ENCODE results near the gene FGF21.
"Not testable (repeated sequence)": the region's sequence is repeated elsewhere in the genome, so short reads cannot be mapped to it uniquely, and the experiment has no call there.

Gene FGF21

DNA sequence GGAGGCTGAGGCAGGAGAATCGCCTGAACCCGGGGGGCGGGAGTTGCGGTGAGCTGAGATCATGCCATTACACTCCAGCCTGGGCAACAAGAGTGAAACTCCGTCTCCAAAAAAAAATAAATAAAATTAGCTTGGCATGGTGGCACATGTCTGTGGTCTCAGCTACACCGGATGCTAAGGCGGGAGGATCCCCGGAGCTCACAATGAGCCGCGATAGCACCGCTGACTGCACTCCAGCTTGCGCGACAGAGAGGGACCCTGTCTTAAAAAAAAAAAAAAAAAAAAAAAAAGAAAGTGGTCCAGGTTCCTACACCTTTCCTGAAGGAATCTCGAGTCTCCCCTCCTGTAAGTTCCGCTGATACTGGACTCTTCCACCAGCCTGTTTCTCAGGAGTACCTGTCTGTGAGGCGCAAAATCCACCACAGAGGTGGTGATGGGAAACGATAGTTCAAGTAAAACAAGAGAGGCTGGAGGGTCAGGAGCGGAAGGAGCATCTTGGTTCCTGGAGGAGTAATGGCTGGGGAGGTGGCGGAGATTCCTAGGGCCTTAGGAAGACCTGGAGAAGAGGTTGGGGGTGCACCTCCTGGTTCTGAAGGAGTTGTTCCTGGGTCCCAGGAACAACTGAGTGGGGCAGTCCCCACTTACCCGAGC, 3.4 kb upstream of the FGF21 start:
- no peak for DNase-seq (ENCODE audit: low read depth in 2 of 2)

DNA sequence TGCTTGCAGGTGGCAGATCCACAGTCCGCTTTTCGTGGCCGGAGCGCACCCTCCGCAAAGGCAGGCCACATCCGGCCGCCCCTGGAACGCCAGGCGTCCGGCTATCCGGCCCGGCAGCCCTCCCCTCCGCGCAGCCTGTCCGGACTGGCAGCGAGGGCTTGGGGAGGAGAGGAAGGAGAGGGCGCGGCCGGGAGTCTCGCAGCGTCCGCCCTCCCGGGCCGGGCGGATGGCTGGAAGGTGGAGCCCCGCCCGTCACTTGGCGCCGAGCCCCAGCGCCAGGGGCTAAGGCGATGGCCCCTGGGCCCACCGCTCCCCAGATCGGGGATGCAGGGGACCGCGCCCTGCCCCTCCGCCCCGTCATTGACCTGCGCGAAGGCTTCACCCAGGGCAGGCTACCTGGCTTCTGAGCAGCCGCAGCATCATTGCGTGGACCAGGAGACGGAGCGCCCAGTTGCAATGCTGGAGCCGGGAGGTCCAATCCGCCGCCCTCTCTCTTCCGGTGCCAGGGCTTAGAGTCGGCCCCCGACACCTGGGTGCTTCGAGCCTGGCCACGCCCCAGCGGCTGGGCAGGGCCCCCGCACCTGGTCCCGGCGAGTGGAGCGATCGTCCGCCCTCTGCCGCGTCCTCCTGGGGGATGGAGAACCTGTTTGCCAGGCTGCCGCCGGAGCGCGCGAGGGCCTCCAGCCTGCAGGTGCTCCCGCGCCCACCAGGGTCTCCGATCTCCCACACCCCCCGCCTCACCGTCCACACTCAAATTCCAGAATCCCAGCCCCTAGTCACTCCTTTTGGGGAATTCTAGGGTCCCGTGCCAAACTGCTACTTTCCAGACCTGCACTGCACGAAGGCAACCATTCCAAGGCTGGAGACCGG, 2.6 kb upstream of the FGF21 start, which contains the start of gene FUT1:
Gene FUT1, minus strand, starts transcription at position 146 of the 870 bp plus-strand sequence. CDS start 1,360 bp downstream, outside the sequence.
- no peak for DNase-seq (ENCODE audit: low read depth in 2 of 2)

- no peak for DNase-seq (ENCODE audit: low read depth in 2 of 2)
These were observed 463 bp downstream of the FGF21 start for GRCh38 chr19:48755787-48756186.

- DNase-seq (ENCODE audit: low read depth in 2 of 2) = no peak
These were observed 888 bp downstream of the FGF21 start for GRCh38 chr19:48756212-48756611.

DNA sequence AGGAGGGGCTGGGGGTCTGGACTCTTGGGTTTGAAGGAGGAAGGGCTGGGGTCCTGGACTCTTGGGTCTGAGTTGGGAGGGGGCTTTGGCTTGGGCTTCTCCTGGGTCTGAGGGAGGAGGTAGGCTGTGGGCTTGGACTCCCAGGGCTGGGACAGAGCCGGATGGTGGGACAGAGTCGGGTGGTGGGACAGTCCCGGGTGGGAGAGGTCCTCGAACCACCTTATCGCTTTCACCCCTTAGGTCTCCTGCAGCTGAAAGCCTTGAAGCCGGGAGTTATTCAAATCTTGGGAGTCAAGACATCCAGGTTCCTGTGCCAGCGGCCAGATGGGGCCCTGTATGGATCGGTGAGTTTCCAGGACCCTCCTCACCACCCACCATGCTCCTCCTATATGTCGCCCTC, 1.4 kb downstream of the FGF21 start:
- no peak for DNase-seq (ENCODE audit: low read depth in 2 of 2)

- DNase-seq (ENCODE audit: low read depth in 2 of 2) = no peak
These were observed 1.9 kb downstream of the FGF21 start for GRCh38 chr19:48757089-48757675.

DNA sequence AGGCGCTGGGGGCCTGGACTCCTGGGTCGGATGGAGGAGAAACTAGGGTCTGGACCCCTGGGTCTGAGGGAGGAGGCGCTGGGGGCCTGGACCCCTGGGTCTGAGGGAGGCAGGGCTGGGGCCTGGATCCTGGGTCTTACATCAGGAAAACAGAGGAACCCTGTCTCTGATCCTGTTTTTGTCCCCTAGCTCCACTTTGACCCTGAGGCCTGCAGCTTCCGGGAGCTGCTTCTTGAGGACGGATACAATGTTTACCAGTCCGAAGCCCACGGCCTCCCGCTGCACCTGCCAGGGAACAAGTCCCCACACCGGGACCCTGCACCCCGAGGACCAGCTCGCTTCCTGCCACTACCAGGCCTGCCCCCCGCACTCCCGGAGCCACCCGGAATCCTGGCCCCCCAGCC, 2.4 kb downstream of the FGF21 start:
- no peak for DNase-seq (ENCODE audit: low read depth in 2 of 2)

- no peak for DNase-seq (ENCODE audit: low read depth in 2 of 2)
These were observed 5.3 kb downstream of the FGF21 start for GRCh38 chr19:48760504-48761205.

- not testable (repeated sequence) for DNase-seq (ENCODE audit: low read depth in 2 of 2)
These were observed 10.5 kb downstream of the FGF21 start for GRCh38 chr19:48765816-48766215.

DNA sequence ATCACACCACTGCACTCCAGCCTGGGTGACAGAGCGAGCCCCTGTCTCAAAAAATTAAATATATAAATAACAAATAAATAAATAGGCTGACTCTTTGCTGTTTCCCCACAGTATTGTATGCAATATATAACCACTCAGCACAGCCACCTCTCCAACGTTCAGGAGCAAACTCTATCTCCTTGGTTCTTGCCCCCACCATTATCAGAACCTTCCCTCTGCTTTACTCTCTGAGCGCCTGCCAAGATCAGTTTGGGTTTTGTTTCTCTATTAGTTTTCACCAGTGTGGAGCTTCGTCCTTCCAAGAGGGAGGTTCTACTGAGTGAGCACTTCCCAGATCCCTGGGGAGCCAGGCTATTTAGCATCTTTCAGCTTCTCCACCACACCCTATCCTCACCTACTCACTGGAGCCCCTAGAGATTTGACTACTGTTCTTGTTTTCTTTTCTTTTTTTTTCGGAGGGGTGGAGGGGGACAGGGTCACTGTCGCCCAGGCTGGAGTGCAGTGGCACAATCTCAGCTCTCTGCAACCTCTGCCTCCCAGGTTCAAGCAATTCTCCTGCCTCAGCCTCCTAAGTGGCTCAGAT, 12.9 kb downstream of the FGF21 start:
- DNase-seq (ENCODE audit: low read depth in 2 of 2) = not testable (repeated sequence)

- DNase-seq (ENCODE audit: low read depth in 2 of 2) = no peak
These were observed 13.8 kb downstream of the FGF21 start for GRCh38 chr19:48768994-48769713.

- DNase-seq (ENCODE audit: low read depth in 2 of 2) = no peak
These were observed 14.9 kb downstream of the FGF21 start for GRCh38 chr19:48770266-48770665.

GRCh38 chr19:48770734-48771472, 15.6 kb downstream of the FGF21 start:
- DNase-seq (ENCODE audit: low read depth in 2 of 2) = no peak

DNA sequence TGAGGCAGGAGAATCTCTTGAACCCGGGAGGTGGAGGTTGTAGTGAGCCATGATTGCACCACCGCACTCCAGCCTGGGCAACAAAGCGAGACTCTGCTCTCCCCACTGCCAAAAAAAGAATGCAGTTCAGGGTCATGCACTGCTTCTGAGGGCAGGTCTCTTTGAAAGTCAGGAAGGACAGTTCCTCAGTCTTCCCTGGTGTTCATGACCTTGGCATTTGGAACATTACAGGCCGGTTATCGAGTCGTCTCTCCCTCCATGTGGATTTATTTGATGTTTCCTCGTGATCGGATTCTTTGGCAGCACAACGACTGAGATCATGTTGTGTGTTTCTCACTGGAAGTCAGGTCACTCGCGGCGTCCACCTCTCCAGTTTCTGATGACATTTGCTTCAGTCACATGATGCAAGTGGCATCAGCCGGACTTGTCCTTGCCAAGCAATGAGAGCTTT, 17.2 kb downstream of the FGF21 start:
- no peak for DNase-seq (ENCODE audit: low read depth in 2 of 2)

- DNase-seq (ENCODE audit: low read depth in 2 of 2) = no peak
These were observed 21.8 kb downstream of the FGF21 start for GRCh38 chr19:48777139-48777538.

DNA sequence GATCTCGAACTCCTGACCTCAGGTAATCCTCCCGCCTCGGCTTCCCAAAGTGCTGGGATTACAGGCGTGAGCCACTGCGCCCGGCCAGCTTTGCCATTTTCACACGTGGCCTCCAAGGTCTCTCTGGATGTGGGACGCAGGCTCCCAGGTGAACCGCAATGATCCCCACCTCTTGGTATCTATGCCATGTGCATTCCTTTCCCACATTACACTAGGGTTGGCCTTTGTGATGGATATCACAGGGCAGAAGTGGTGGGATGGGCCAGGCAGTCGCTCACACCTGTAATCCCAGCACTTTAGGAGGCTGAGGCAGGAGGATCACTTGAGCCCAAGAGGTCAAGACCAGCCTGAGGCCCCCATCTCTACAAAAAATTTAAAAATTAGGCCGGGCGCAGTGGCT, 22.4 kb downstream of the FGF21 start:
- no peak for DNase-seq (ENCODE audit: low read depth in 2 of 2)

DNA sequence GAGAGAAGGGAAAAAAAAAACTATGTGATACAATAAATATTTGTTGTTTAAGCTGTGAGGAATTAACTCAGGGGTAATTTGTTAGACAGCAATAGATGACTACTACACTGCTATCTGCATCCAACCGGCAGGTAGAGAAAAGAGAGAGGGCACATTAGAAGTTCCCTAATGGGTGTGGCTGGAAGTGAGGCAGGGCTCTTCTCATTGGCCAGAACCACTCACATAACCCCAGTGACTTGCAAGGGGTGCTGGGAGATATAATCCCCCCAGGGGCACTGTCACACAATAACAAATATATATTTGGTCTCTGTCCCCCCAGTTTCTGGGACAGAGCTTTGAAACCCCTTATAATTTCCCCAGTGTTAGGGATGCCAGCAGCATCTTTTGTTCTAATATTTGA, 24.3 kb downstream of the FGF21 start:
- DNase-seq (ENCODE audit: low read depth in 2 of 2) = no peak

DNA sequence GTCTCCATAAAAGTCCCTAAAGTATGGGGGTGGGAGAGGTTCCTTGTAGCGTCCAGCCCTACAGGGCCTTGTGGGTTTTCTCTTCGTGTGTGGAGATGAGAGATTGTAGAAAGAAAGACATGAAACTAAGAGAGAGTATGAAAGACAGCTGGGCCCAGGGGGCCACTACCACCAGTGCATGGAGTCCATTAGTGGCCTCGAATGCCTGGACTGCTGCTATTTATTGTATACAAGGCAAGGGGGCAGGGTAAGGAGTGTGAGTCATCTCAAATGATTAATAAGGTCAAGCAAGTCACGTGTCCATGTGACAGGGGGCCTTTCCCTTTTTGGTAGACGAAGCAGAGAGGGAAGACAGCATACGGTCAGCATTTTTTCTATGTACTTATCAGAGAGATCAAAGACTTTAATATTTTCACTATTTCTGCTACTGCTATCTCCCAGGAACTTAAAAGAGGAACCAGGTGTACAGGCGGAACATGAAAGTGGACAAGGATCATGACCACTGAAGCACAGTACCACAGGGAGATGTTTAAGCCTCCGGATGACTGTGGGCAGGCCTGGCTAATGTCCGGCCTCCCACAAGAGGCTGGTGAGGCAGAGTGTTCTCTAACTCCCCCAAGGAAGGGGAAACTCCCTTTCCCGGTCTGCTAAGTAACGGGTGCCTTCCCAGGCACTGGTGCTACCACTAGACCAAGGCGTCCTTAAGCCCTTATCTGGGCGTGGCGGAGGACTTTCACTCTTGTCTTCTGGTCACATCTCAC, 25.5 kb downstream of the FGF21 start:
- no peak for DNase-seq (ENCODE audit: low read depth in 2 of 2)

DNA sequence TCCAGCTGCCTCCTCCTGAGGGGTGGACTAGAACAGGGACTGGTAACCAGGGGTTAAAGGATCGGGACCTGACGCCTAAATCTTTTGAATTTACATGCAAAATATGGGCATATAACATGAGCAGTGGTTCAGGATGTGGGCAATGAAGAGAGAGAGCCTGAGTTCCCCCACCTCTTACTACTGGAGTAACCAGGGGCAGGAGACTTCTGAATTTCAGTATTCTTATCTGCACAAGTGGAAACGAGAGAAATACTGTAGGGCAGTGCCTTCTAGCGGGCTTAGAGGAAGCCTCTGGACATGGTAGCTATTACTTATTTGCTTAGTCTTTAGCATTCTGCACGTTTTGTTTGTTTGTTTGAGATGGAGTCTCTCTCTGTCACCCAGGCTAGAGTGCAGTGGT, 29.2 kb downstream of the FGF21 start:
- DNase-seq (ENCODE audit: low read depth in 2 of 2) = no peak

- DNase-seq (ENCODE audit: low read depth in 2 of 2) = not testable (repeated sequence)
These were observed 31.1 kb downstream of the FGF21 start for GRCh38 chr19:48786422-48786821.

Measured in stimulated activated CD8-positive, alpha-beta memory T cell treated with anti-CD3 and anti-CD28 coated beads, Interleukin-2, amount 100 ng/mL, for 1 hour (primary cell).